Suprapubic skin (tissue), 4 donors: ENCODE results near the gene POPDC2.

Experiments used
- EP300 ChIP-seq: sonication (generic); formaldehyde crosslinking; IDR thresholded peaks from one replicate; pipeline ENCODE4 v1.6.1; 2017; ENCODE audit warnings: antibody characterized with exemption
- POLR2A ChIP-seq, 2 donors: fragments of 450-650 bp; IDR thresholded peaks; one replicate each; pipeline ENCODE4 v1.6.1; 2017; ENCODE audit warnings: antibody characterized with exemption in 2 of 2, mild to moderate bottlenecking in 2 of 2, moderate library complexity in 2 of 2
- POLR2AphosphoS5 ChIP-seq, 3 donors: sonication (generic); formaldehyde crosslinking; IDR thresholded peaks; one replicate each; pipeline ENCODE4 v1.6.1; 2017; ENCODE audit warnings: antibody characterized with exemption in 3 of 3
- TF ChIP-seq, protein P1 (sequence below), 2 donors: fragments of 200-600 bp in 1 of 2; fragments of 450-650 bp in 1 of 2; sonication (generic) in 1 of 2; IDR thresholded peaks; one replicate each; pipeline ENCODE4 v1.5.1; 2016 to 2019; ENCODE audit warnings: antibody characterized with exemption in 2 of 2, mild to moderate bottlenecking in 1 of 2, moderate library complexity in 1 of 2

DNA sequence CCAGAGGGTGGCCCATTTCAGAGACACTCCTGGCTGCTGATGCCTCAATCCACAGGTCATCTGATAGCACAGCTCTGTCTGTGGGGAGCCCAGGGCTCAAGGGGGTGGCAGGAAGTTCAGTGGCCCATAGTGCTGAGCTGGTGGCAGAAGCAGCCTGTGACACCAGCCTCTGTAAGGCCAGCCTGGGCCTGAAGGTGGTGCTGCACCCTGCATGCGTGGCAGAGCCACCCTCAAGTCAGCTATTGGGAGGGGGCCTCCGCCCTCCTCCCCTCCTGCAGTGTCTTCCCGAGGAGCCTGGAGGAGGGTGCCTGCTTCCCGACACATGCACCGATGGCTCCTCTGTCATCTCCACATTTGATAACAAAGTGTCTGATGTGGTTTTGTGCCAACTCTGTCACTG is 59.7 kb downstream of the POPDC2 start:
- TF ChIP-seq, protein P1, sequence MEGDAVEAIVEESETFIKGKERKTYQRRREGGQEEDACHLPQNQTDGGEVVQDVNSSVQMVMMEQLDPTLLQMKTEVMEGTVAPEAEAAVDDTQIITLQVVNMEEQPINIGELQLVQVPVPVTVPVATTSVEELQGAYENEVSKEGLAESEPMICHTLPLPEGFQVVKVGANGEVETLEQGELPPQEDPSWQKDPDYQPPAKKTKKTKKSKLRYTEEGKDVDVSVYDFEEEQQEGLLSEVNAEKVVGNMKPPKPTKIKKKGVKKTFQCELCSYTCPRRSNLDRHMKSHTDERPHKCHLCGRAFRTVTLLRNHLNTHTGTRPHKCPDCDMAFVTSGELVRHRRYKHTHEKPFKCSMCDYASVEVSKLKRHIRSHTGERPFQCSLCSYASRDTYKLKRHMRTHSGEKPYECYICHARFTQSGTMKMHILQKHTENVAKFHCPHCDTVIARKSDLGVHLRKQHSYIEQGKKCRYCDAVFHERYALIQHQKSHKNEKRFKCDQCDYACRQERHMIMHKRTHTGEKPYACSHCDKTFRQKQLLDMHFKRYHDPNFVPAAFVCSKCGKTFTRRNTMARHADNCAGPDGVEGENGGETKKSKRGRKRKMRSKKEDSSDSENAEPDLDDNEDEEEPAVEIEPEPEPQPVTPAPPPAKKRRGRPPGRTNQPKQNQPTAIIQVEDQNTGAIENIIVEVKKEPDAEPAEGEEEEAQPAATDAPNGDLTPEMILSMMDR (IDR thresholded peaks at IDR 0.05): no peak
- TF ChIP-seq POLR2A (IDR thresholded peaks at IDR 0.05) (no peak), EP300 (no peak), POLR2AphosphoS5 (IDR thresholded peaks at IDR 0.05) (no peak)
